AG10803 (cell line): Measurements from ENCODE around the gene C3orf70.

Source experiments
- DNase-seq: peaks from one replicate; pipeline ENCODE4 v3.0.0; 2010; ENCODE audit warnings: low read depth
- H3K4me3 ChIP-seq: 2 replicates; pipeline ENCODE4 v1.5.1; 2011; ENCODE audit warnings: mild to moderate bottlenecking, low read length, control low read depth
- TF ChIP-seq, protein P1 (sequence below): conservative IDR thresholded peaks from 2 replicates; pipeline ENCODE4 v1.5.1; 2011; ENCODE audit warnings: mild to moderate bottlenecking, low read length, control low read depth, inconsistent platforms

Gene C3orf70

DNA sequence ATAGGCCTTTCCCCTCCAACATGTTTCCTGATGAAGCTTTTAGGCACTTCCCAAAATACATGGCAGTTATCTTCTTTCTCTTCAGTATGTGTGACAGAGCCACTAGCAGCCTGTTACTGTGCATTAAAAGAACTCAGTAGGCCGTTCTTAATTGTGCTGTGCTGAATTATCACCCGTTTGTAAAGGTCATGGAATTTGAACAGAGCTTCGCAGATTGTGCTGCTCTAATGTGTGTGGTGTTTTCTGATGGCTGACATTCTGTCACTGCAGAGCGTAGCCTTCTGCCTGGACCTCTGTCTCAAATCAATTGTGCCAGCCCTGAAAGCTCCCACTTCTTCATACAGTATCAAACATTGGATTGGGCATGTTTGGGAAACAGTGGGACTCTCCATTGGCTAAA lies 111.3 kb downstream of the C3orf70 start:
- no peak for DNase-seq
- TF ChIP-seq, protein P1, sequence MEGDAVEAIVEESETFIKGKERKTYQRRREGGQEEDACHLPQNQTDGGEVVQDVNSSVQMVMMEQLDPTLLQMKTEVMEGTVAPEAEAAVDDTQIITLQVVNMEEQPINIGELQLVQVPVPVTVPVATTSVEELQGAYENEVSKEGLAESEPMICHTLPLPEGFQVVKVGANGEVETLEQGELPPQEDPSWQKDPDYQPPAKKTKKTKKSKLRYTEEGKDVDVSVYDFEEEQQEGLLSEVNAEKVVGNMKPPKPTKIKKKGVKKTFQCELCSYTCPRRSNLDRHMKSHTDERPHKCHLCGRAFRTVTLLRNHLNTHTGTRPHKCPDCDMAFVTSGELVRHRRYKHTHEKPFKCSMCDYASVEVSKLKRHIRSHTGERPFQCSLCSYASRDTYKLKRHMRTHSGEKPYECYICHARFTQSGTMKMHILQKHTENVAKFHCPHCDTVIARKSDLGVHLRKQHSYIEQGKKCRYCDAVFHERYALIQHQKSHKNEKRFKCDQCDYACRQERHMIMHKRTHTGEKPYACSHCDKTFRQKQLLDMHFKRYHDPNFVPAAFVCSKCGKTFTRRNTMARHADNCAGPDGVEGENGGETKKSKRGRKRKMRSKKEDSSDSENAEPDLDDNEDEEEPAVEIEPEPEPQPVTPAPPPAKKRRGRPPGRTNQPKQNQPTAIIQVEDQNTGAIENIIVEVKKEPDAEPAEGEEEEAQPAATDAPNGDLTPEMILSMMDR: no peak

DNA sequence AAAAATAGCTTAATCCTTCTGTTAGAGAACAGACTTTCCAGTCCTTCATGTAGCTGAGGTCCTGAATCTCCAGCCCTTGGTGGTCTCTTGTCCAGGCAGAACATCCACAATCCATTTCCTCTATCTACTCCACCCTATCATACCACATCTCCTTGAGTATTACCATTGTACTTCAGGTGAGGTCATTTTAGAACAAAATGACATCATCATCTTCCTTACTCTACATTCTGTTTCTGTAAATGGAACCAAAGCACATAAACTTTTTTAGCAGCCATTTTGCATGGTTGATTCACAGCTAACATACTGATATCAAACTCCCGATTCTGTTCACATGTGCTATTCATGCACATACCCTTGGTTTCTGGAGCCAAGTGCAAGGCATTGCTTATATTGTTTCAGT lies 112.4 kb downstream of the C3orf70 start:
- H3K4me3 ChIP-seq: no peak overlapping the region
- TF ChIP-seq, protein P1: no peak
- DNase-seq: no peak

More for the DNA sequence above, 111.3 kb downstream of the C3orf70 start:
- H3K4me3 ChIP-seq: no peak overlapping the region

DNA sequence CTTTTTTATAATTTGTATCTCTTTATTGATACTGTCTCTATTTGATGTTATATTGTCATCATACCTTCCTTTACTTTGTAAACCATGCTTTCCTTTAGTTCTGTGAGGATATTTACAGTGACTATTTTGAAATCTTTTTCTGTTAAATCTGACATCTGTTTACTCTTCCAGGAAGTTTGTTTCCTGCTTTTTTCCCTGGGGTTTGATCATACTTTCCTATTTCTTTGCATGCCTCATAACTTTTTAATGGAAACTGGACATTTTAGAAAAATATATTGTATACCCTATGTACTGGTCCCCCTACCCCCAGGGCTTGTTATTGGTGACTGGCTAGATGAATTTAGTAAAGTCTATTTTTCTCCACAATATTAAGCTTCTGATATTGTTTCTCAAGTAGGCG lies 115.1 kb downstream of the C3orf70 start:
- DNase-seq: no peak
- no peak overlapping the region for H3K4me3 ChIP-seq
- TF ChIP-seq, protein P1: no peak

DNA sequence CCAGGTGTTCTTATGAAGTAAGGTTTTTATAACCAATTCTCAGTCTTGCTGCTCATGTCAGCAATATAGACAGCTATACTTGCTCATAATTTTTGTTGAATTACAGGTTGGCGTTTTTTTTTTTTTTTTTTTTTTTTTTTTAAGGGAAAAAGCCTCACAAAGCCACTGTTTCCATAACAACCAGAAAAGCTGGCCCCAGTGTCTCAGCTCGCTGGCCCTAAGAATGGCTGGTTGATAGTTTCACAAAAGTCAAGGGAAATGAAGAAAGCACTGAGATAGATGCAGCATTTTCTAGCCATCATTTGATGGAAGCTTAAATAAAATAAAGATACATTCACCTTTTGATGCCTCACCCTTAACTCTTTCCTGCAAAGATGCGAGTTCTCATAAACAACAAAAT lies 121.9 kb downstream of the C3orf70 start:
- no peak for DNase-seq
- H3K4me3 ChIP-seq: no peak overlapping the region
- TF ChIP-seq, protein P1: no peak

DNA sequence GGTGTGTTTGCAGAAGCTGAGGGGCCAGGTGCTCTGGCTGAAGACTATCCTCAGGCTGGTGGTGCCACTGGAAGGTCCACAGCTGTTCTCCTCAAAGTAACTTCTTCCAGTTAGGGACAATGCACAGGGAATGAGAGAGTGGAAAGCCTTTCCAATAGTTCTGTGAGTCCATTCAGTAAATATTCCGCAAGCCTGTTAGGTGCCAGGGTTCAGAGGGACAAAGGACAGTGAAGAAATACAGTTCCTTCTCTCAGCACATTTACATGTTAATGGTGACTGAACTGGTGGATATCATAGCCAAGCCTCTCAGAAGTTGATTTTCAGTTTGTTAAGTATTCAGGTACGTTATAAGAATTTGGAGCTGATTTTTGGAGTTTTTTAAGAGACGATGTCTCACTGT lies 122.5 kb downstream of the C3orf70 start:
- H3K4me3 ChIP-seq: no peak overlapping the region
- TF ChIP-seq, protein P1: no peak
- no peak for DNase-seq

DNA sequence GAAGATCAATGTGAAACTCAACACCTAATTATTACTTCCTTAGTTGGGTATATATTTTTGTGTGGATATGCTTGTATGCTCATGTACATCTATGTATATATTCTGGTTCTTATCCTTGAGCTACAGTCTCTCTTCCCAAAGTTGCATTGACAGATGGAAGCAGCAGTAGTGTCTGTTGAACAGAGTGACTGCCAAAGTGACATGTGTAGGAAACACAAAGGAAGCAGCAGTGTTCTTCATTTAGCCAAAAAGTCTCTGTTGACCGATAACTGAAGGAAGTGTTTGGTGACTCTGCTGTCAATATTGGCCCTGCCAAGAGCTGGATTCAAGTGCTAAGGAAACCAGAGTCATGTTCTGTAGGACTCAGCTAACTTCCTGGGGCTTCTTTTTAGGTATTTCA lies 123.8 kb downstream of the C3orf70 start:
- no peak overlapping the region for H3K4me3 ChIP-seq
- TF ChIP-seq, protein P1: no peak
- no peak for DNase-seq

DNA sequence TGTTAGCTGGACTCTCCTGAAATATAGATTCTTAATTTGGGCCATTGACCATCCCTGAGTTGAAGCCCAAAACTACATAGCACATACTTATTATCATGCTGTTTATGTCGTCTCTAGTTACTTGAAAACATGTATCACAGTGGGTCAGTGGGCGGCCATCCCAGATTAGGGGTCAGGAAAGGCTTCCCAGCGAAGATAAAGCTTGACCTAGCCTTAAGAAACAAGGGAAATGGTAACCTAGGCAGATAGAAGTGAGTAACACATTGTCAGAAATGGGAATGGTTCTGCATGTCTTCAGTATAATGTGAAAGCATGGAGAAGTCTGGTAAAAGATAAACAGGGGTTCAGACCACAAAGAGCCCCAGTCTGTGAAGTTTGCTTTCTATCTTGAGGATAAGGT lies 124.7 kb downstream of the C3orf70 start:
- no peak for DNase-seq
- no peak overlapping the region for H3K4me3 ChIP-seq
- TF ChIP-seq, protein P1: no peak
